Body of pancreas (tissue), 4 donors: ENCODE data around the gene ADARB1. TPM values are rescaled to one million over a fixed set of nuclear protein-coding genes. Genes with fewer than 3 reads are reported as not detected.

Experiments
- ATAC-seq: fragments of 150-250 bp; one replicate; pipeline ENCODE4 v1.9.1; 2016
- DNase-seq, 4 donors: peaks; one replicate each; pipeline ENCODE4 v3.0.0-alpha.2; 2019
- H3K27ac ChIP-seq, 4 donors: fragments of 200-600 bp; sonication (generic); 1 replicate in 3 of 4; 2 replicates in 1 of 4; pipeline versions ENCODE4 v1.5.1 to v1.6.1; 2016 to 2019; ENCODE audit warnings: mild to moderate bottlenecking in 1 of 4, mixed read lengths in 1 of 4, moderate library complexity in 1 of 4
- H3K27me3 ChIP-seq, 2 donors: fragments of 200-600 bp; sonication (generic); one replicate each; pipeline ENCODE4 v1.6.0; 2016; ENCODE audit warnings: mild to moderate bottlenecking in 1 of 2
- H3K36me3 ChIP-seq, 2 donors: fragments of 200-600 bp; sonication (generic); replicated peaks in 1 of 2; 2 replicates each; pipeline ENCODE4 v1.5.1; 2016; ENCODE audit warnings: low read depth in 2 of 2; ENCODE audit not compliant: insufficient read depth in 1 of 2
- H3K4me1 ChIP-seq: fragments of 200-600 bp; sonication (generic); one replicate; pipeline ENCODE4 v1.6.0; 2016
- H3K4me3 ChIP-seq, 2 donors: fragments of 200-600 bp; sonication (generic); 1 replicate in 1 of 2; 2 replicates in 1 of 2; pipeline ENCODE4 v1.5.1; 2016 to 2019
- H3K9me3 ChIP-seq, 3 donors: fragments of 200-600 bp; sonication (generic); 1 replicate in 2 of 3; 2 replicates in 1 of 3; pipeline ENCODE4 v1.5.1; 2016
- POLR2A ChIP-seq, 3 donors: fragments of 450-650 bp; IDR thresholded peaks; one replicate each; pipeline ENCODE4 v1.6.1; 2016; ENCODE audit warnings: antibody characterized with exemption in 3 of 3, mild to moderate bottlenecking in 2 of 3
- WGBS, 2 donors: methylation state at CpG; one replicate each; pipeline ENCODE4 v1.1.5; 2017; 5-methylcytosine and 5-hydroxymethylcytosine counted together
- intact Hi-C: fragments of 100-400 bp; cut with DNase I; formaldehyde crosslinking; loops from one replicate; pipeline ENCODE4 v1.15.1; 2023
- total RNA-seq, 2 donors: library from RNA; depleted of rRNA; stranded (reverse); fragments of >200 nt; gene quantifications; one replicate each; pipeline ENCODE4 v1.1.0, GENCODE V29; 2016
- TF ChIP-seq, protein P1 (sequence below), 7 experiments: fragments of 450-650 bp in 4 of 7; fragments of 200-600 bp in 3 of 7; sonication (generic) in 3 of 7; IDR thresholded peaks; one replicate each; pipeline ENCODE4 v1.5.1; 2016 to 2019; ENCODE audit warnings: antibody characterized with exemption in 7 of 7

The ADARB1 gene
- total RNA-seq, 2 donors from 2014 or later: 11.4 to 11.5 TPM

DNA sequence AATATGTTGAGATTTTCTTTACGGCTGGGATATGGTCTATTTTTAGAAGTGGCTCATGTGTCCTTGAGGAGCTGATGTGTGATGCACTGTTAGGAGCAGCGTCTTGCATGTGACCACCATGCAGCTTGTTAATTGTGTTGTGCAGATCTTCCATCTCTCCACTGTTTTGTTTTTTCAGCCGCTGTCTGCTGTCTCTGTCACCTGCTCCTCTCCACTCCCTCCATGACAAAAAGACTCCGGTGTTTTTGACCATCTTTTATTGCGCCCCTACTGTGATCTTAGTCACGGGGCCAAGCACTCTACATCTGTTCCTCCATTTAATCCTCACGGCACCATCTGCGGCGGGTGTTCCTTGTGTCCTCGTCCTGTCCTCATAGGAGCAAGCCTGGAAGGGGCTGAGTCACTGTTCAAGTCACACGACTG, 51.8 kb downstream of the ADARB1 start:
- no peak for DNase-seq
- no peak for ATAC-seq
- 79 to 82% methylated on average over 11 of the region's 11 CpGs for WGBS, 2 donors
- Histone ChIP-seq H3K27me3 (no peaks in the 10 kb centered on the region), H3K9me3 (no peaks in the 10 kb centered on the region), H3K36me3 (no peaks in the 10 kb centered on the region), H3K4me1 (no peaks in the 10 kb centered on the region), H3K27ac (no peak overlapping the region), H3K4me3 (no peak overlapping the region)
- TF ChIP-seq POLR2A (IDR thresholded peaks at IDR 0.05): no peak
- TF ChIP-seq, protein P1, sequence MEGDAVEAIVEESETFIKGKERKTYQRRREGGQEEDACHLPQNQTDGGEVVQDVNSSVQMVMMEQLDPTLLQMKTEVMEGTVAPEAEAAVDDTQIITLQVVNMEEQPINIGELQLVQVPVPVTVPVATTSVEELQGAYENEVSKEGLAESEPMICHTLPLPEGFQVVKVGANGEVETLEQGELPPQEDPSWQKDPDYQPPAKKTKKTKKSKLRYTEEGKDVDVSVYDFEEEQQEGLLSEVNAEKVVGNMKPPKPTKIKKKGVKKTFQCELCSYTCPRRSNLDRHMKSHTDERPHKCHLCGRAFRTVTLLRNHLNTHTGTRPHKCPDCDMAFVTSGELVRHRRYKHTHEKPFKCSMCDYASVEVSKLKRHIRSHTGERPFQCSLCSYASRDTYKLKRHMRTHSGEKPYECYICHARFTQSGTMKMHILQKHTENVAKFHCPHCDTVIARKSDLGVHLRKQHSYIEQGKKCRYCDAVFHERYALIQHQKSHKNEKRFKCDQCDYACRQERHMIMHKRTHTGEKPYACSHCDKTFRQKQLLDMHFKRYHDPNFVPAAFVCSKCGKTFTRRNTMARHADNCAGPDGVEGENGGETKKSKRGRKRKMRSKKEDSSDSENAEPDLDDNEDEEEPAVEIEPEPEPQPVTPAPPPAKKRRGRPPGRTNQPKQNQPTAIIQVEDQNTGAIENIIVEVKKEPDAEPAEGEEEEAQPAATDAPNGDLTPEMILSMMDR (IDR thresholded peaks at IDR 0.05): no peak
- intact Hi-C loops: no loop called here

DNA sequence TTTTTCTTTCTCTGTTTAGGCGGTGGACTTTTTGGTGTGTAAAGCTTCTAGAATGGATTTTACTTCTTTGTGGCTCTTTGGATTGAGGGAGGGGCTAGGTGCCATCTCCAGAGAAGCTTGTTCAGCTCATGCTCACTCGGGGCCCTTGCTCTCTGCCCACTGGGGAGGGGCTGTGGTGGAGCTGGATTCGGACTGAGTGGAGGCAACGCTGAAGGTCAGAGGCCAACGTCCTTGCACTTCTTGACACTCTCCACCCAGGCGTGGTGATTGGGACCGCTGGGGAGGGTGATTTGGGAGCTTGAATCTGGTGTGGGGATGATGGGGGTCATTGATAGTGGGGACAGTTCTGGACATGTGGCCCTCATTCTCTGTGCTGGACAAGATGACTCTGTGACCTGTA, 52.6 kb downstream of the ADARB1 start:
- ATAC-seq: no peak
- WGBS, 2 donors: 73 to 77% methylated on average over 7 of the region's 7 CpGs
- intact Hi-C loops: no loop called here

DNA sequence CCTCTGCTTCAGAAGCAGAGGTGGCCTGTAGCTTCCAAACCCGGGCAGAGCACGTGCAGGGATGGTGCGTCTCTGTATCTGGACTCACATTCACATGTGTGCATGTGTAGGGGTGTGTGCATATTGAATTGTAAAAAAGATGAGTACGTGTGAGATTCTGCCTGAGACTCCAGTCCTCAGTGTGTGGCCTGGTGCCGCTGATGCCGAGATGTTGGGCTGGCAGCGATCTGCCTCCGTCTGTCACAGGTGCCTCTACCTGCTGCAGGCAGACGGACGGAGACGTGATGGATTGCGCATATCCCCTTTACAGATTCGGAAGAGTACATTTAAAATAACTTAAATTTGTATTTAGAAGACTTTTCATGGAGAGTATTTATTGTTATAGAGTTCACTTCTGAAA, 53.6 kb downstream of the ADARB1 start:
- TF ChIP-seq, protein P1 (IDR thresholded peaks at IDR 0.05): no peak
- TF ChIP-seq POLR2A (IDR thresholded peaks at IDR 0.05): no peak
- no peaks in the 10 kb centered on the region for H3K9me3 ChIP-seq
- H3K27me3 ChIP-seq: no peaks in the 10 kb centered on the region
- H3K36me3 ChIP-seq: no peaks in the 10 kb centered on the region
- intact Hi-C loops: no loop called here
- WGBS, 2 donors: 85 to 90% methylated on average over 13 of the region's 13 CpGs
- no peak overlapping the region for H3K4me3 ChIP-seq
- no peak for DNase-seq
- H3K27ac ChIP-seq: no peak overlapping the region
- ATAC-seq: no peak
- no peaks in the 10 kb centered on the region for H3K4me1 ChIP-seq

More for the DNA sequence above, 52.6 kb downstream of the ADARB1 start:
- Histone ChIP-seq H3K9me3 (no peaks in the 10 kb centered on the region), H3K4me1 (no peaks in the 10 kb centered on the region), H3K4me3 (no peak overlapping the region), H3K36me3 (no peaks in the 10 kb centered on the region), H3K27ac (no peak overlapping the region), H3K27me3 (no peaks in the 10 kb centered on the region)
- TF ChIP-seq, protein P1 (IDR thresholded peaks at IDR 0.05): no peak
- no peak for DNase-seq

DNA sequence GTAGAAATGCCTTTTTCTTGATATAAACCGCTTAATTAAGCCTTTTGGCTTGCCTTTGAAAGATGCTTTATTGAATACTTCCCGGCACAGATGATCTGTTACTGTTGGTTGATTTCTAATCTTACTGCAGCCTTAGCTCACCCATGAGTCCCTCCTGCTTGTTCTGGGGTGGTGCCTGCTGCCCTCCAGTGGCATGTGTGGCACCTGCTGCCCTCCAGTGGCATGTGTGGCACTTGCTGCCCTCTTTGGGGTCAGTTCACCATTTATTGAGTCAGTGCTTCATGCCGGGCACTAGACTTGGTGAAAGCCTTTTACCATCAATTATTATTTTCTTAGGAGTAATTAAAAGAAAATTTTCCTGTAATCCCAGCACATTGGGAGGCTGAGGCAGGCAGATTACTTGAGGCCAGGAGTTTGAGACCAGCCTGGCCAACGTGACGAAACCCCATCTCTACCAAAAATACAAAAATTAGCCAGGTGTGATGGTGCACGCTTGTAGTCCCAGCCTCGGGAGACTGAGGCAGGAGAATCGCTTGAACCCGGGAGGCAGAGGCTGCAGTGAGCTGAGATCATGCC, 54.3 kb downstream of the ADARB1 start:
- intact Hi-C loops: no loop called here
- WGBS, 2 donors: 38 to 46% methylated on average over 9 of the region's 9 CpGs
- no peak overlapping the region for H3K27ac ChIP-seq
- H3K4me1 ChIP-seq: no peaks in the 10 kb centered on the region
- no peak for TF ChIP-seq POLR2A (IDR thresholded peaks at IDR 0.05)
- TF ChIP-seq, protein P1 (IDR thresholded peaks at IDR 0.05): peak; percentile 72 to 96 (median 90)
- no peaks in the 10 kb centered on the region for H3K27me3 ChIP-seq
- H3K9me3 ChIP-seq: no peaks in the 10 kb centered on the region
- ATAC-seq (peak; percentile 83), DNase-seq (peak; percentile 73 to 82 (median 78))
- H3K4me3 ChIP-seq: no peak overlapping the region
- no peaks in the 10 kb centered on the region for H3K36me3 ChIP-seq
